Gastroesophageal sphincter (tissue), 4 donors: ENCODE data around the gene TMED1. TPM values are rescaled to one million over a fixed set of nuclear protein-coding genes. Genes with fewer than 3 reads are reported as not detected.
A peak's percentile ranks its signal among the peaks of the same experiment; 100 is the strongest.

Source experiments
- ATAC-seq: fragments of 150-250 bp; one replicate; pipeline ENCODE4 v1.9.1; 2016; ENCODE audit warnings: mild to moderate bottlenecking, moderate library complexity
- H3K27ac ChIP-seq, 4 donors: fragments of 200-600 bp; sonication (generic) in 3 of 4; 1 replicate in 3 of 4; 2 replicates in 1 of 4; pipeline ENCODE4 v1.5.1; 2016 to 2019
- H3K27me3 ChIP-seq: fragments of 200-600 bp; sonication (generic); one replicate; pipeline ENCODE4 v1.5.1; 2019
- H3K36me3 ChIP-seq, 2 donors: fragments of 200-600 bp; sonication (generic); one replicate each; pipeline ENCODE4 v1.5.1; 2019; ENCODE audit warnings: control low read depth in 1 of 2
- H3K4me1 ChIP-seq, 3 donors: fragments of 200-600 bp; sonication (generic); 1 replicate in 2 of 3; 2 replicates in 1 of 3; pipeline ENCODE4 v1.5.1; 2016 to 2019; ENCODE audit warnings: control low read depth in 2 of 3
- H3K4me3 ChIP-seq, 2 donors: fragments of 200-600 bp; sonication (generic); one replicate each; pipeline ENCODE4 v1.5.1; 2019; ENCODE audit warnings: mild to moderate bottlenecking in 1 of 2, moderate library complexity in 1 of 2
- H3K9me3 ChIP-seq, 3 donors: fragments of 200-600 bp; sonication (generic); one replicate each; pipeline ENCODE4 v1.5.1; 2017 to 2019; ENCODE audit warnings: control low read depth in 2 of 3
- CTCF ChIP-seq, 4 experiments: fragments of 200-600 bp in 2 of 4; fragments of 450-650 bp in 2 of 4; sonication (generic) in 1 of 4; IDR thresholded peaks; one replicate each; pipeline ENCODE4 v1.5.1; 2017 to 2019; ENCODE audit warnings: antibody characterized with exemption in 4 of 4, mild to moderate bottlenecking in 2 of 4, moderate library complexity in 2 of 4
- EP300 ChIP-seq: sonication (generic); formaldehyde crosslinking; IDR thresholded peaks from one replicate; pipeline ENCODE4 v1.6.1; 2017; ENCODE audit warnings: antibody characterized with exemption, mild to moderate bottlenecking
- POLR2A ChIP-seq, 2 donors: fragments of 450-650 bp; IDR thresholded peaks; one replicate each; pipeline ENCODE4 v1.6.1; 2017; ENCODE audit warnings: antibody characterized with exemption in 2 of 2, mild to moderate bottlenecking in 2 of 2, moderate library complexity in 1 of 2
- POLR2AphosphoS5 ChIP-seq: sonication (generic); formaldehyde crosslinking; IDR thresholded peaks from one replicate; pipeline ENCODE4 v1.6.1; 2017; ENCODE audit warnings: antibody characterized with exemption
- WGBS, 2 donors: methylation state at CpG; one replicate each; pipeline ENCODE4 v1.1.5; 2018; ENCODE audit warnings: low coverage in 1 of 2; 5-methylcytosine and 5-hydroxymethylcytosine counted together
- total RNA-seq, 4 donors: library from RNA; depleted of rRNA; stranded (reverse); fragments of >200 nt; gene quantifications; one replicate each; pipeline ENCODE4 v1.1.0, GENCODE V29; 2016

TMED1 gene
- total RNA-seq, 4 donors from 2014 or later: 15.4 to 36.9 (median 31.7) TPM

- Histone ChIP-seq H3K4me3 (peak overlapping the region in 1 of 2 donors; percentile 39), H3K27ac (peak overlapping the region; percentile 2 to 71 (median 60)), H3K4me1 (peaks cover 0 to 17% (median 0%) of the 10 kb centered on the region in 3 donors), H3K27me3 (no peaks in the 10 kb centered on the region), H3K36me3 (peaks cover 0 to 94% of the 10 kb centered on the region in 2 donors), H3K9me3 (no peaks in the 10 kb centered on the region)
- ATAC-seq: peak; percentile 68
- WGBS, 2 donors: 90% methylated on average over 3 of the region's 42 CpGs; no CpG with 5 or more reads in 1 of the 2 donors
- TF ChIP-seq EP300: no peak
- TF ChIP-seq POLR2AphosphoS5: peak; percentile 51
Measured at GRCh38 chr19:10817291-10818038, 18.5 kb downstream of the TMED1 start.

GRCh38 chr19:10816691-10817090 lies 19.3 kb downstream of the TMED1 start:
- Histone ChIP-seq H3K27me3 (no peaks in the 10 kb centered on the region), H3K4me3 (peak overlapping the region in 1 of 2 donors; percentile 39), H3K36me3 (peaks cover 0 to 94% of the 10 kb centered on the region in 2 donors), H3K4me1 (peaks cover 0 to 17% (median 0%) of the 10 kb centered on the region in 3 donors), H3K27ac (peak overlapping the region in 3 of 4 donors; percentile 53 to 71 (median 66)), H3K9me3 (no peaks in the 10 kb centered on the region)
- ATAC-seq: no peak
- WGBS, 2 donors: no CpG with 5 or more reads among the region's 11 CpGs
- TF ChIP-seq CTCF (IDR thresholded peaks at IDR 0.05) (no peak), EP300 (no peak), POLR2A (IDR thresholded peaks at IDR 0.05) (no peak), POLR2AphosphoS5 (no peak)

GRCh38 chr19:10815969-10816644 lies 19.9 kb downstream of the TMED1 start:
- no peak for ATAC-seq
- peaks cover 0 to 17% (median 0%) of the 10 kb centered on the region in 3 donors for H3K4me1 ChIP-seq
- H3K9me3 ChIP-seq: no peaks in the 10 kb centered on the region
- WGBS, 2 donors: 80 to 87% methylated on average over 1 to 7 of the region's 21 CpGs
- H3K27ac ChIP-seq: peak overlapping the region in 2 of 4 donors; percentile 53 to 71
- no peaks in the 10 kb centered on the region for H3K27me3 ChIP-seq
- peaks cover 0 to 94% of the 10 kb centered on the region in 2 donors for H3K36me3 ChIP-seq
- H3K4me3 ChIP-seq: peak overlapping the region in 1 of 2 donors; percentile 39
- no peak for TF ChIP-seq CTCF (IDR thresholded peaks at IDR 0.05)
- no peak for TF ChIP-seq POLR2A (IDR thresholded peaks at IDR 0.05)
- no peak for TF ChIP-seq POLR2AphosphoS5
- no peak for TF ChIP-seq EP300

- Histone ChIP-seq H3K27ac (no peak overlapping the region), H3K4me3 (no peak overlapping the region), H3K27me3 (no peaks in the 10 kb centered on the region), H3K36me3 (peaks cover 0 to 94% of the 10 kb centered on the region in 2 donors), H3K4me1 (peaks cover 0 to 17% (median 0%) of the 10 kb centered on the region in 3 donors), H3K9me3 (no peaks in the 10 kb centered on the region)
- no peak for ATAC-seq
- TF ChIP-seq CTCF (IDR thresholded peaks at IDR 0.05) (no peak), POLR2A (IDR thresholded peaks at IDR 0.05) (no peak)
- 86% methylated on average over 5 of the region's 9 CpGs; no CpG with 5 or more reads in 1 of the 2 donors for WGBS, 2 donors
Measured at GRCh38 chr19:10815007-10815536, 20.9 kb downstream of the TMED1 start.

- Histone ChIP-seq H3K27me3 (no peaks in the 10 kb centered on the region), H3K4me1 (peaks cover 0 to 11% (median 0%) of the 10 kb centered on the region in 3 donors), H3K36me3 (peaks cover 0 to 94% of the 10 kb centered on the region in 2 donors), H3K27ac (peak overlapping the region in 2 of 4 donors; percentile 32 to 48), H3K4me3 (no peak overlapping the region), H3K9me3 (no peaks in the 10 kb centered on the region)
- TF ChIP-seq EP300: no peak
- no peak for TF ChIP-seq CTCF (IDR thresholded peaks at IDR 0.05)
- no peak for TF ChIP-seq POLR2A (IDR thresholded peaks at IDR 0.05)
- no peak for TF ChIP-seq POLR2AphosphoS5
- peak; percentile 57 for ATAC-seq
- WGBS, 2 donors: 13 to 40% methylated on average over 4 to 5 of the region's 9 CpGs
Measured at GRCh38 chr19:10812902-10813404, 23.1 kb downstream of the TMED1 start.
